Measurements from ENCODE around the gene PHF20. TPM values are rescaled to one million over a fixed set of nuclear protein-coding genes. Genes with fewer than 3 reads are reported as not detected.
"Not testable (repeated sequence)": the region's sequence is repeated elsewhere in the genome, so short reads cannot be mapped to it uniquely, and the experiment has no call there.

The PHF20 gene
- polyA plus RNA-seq, 3 donors = 30.3 to 44.4 (median 38.5) TPM

DNA sequence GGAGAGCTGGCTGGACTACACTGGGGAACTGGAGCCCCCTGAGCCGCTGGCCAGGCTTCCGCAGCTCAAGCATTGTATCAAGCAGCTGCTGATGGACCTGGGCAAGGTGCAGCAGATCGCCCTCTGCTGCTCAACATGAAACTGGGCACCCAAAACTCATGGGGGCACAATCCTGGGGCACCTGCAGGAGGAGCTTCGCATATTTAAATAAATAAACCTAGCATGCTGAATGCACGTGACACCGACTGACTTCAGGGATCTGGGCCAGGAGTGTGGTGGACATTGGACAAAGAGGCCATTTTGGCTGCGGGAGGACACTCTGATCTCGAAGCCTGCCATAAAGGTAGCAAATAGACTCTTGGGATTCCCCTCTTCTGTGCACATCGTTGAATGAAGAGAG lies 175.7 kb downstream of the PHF20 start:
- no peak for DNase-seq (ENCODE audit: extremely low read depth in 1 of 11, low read depth in 9 of 11, low spot score in 4 of 11)

DNA sequence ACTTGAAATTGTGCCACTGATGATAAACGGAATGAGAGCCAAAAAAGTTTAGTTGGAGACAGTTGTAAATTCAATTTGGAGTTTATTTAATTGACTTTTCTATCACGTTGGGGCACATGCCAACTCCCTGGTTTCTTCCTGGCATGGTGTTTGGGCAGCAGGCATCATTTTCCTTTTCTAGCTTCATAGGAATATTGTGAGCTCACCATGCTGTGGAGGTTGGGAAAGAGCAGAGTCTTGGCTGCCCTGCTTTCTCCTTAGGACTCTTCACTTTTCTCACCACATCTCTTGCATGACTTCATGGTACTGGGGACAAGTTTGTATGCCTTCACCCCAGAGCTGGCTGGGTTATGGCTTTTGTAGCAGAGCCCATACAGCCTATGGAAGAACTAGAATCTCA lies 176.1 kb downstream of the PHF20 start:
- DNase-seq (ENCODE audit: extremely low read depth in 1 of 11, low read depth in 9 of 11, low spot score in 4 of 11) = no peak

DNA sequence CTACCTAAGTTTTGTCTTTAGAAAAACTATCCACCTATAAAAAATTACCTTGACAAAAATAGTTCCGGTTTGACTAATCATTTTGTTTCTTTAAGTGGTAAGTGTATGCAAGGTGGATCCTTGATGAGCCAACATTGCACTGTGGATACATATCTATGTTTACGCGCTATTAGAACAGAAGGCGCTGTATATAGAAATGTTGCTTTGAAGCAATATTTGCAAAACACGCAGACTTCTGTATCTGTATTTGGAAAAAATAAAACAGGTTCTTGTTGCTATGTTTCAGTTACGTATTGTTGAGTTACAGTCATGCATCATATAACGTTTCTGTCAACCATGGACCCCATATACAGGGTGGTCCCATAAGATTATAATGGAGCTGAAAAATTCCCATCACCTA lies 178.3 kb downstream of the PHF20 start:
- DNase-seq (ENCODE audit: extremely low read depth in 1 of 11, low read depth in 9 of 11, low spot score in 4 of 11) = no peak

DNA sequence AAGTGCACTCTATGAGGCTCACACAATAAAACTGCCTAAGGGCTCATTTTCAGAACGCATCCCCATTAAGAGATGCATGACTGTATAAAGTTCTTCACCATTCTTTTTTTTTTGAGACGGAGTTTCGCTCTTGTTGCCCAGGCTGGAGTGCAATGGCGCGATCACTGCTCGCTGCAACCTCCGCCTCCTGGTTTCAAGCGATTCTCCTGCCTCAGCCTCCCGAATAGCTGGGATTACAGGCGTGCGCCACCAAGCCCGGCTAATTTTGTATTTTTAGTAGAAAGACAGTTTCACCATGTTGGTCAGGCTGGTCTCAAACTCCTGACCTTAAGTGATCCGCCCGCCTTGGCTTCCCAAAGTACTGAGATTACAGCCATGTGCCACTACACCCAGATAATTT lies 180.3 kb downstream of the PHF20 start:
- DNase-seq (ENCODE audit: extremely low read depth in 1 of 11, low read depth in 9 of 11, low spot score in 4 of 11) = not testable (repeated sequence)

DNA sequence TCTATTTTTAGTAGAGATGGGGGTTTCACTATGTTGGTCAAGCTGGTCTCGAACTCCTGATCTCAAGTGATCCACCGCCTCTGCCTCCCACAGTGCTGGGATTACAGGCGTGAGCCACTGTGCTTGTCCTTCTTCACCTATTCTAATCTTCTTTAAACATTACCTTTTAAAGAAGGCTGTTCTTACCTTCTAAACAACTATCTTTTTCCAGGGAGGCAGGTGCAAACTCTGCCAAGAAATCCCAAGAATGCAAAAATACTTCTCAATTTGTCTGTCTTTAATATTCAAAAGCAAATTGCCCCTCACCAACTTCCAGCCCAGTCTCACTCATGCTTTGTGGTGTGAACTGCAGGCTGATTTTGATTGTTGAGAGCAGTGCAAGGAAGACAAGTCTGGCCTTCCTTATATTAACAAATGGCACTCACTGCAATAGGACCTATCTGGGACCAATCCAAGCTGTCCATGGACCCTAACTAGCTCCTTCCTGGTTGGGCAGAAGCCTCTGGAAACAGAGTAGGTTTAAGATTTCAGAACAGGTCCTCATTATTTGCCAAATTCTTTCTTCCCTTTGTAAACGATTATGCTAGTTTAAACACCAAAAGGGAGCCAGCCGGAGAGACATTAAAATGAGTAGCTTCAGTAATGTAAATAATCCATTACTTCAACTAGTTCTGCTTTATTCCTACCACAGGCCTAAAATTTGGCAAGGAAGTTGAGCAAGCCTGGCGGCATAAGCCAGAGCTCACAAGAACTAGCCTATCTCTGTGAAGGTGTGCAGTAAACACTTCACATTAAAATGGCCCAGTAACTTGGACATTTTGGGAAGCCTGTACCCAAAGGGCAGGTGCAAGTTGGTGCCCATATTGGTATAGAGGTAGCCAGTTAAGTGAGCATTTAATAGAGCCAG lies 180.9 kb downstream of the PHF20 start:
- no peak for DNase-seq (ENCODE audit: extremely low read depth in 1 of 11, low read depth in 9 of 11, low spot score in 4 of 11)

DNA sequence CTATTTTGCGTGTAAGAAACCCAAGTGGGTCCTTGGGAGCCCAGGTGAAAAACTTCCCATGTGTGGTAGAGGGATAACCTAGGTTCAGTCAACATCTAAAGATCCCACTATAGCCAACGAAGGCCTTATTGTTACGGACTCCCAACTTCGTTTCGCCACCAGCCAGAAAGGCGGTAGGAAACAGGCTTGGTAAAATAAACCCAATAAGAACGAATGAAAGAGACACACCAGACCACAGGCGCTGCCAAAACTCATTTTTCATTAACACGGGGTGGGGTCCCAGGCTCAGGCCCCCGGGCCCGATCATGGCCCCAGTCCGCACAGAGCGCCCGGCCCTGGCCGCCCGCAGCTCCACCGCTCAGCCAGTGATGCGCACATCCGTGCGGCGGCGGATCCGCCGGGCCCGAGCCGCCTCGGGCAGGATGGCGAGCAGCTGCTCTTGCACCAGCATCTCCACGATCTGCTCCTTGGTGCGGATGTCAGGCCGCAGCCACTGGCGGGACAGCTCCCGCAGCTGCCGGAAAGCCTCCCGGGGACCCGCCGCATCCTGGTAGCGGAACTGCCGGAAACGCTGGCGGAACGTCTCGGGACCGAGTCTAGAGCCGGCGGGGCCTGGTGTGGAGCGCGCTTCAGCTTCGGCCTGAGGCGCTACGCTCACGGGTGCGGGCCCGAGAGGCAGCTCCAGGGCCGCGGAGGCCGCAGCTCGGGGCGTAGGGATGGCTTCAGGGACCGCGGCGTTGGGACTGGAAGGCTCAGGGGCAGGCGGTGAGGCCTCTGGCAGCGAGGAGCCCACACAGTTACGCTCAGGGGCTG lies 181.8 kb downstream of the PHF20 start:
- DNase-seq (ENCODE audit: extremely low read depth in 1 of 11, low read depth in 9 of 11, low spot score in 4 of 11) = peak in 10 of 11 donors; percentile 6 to 46 (median 14)

DNA sequence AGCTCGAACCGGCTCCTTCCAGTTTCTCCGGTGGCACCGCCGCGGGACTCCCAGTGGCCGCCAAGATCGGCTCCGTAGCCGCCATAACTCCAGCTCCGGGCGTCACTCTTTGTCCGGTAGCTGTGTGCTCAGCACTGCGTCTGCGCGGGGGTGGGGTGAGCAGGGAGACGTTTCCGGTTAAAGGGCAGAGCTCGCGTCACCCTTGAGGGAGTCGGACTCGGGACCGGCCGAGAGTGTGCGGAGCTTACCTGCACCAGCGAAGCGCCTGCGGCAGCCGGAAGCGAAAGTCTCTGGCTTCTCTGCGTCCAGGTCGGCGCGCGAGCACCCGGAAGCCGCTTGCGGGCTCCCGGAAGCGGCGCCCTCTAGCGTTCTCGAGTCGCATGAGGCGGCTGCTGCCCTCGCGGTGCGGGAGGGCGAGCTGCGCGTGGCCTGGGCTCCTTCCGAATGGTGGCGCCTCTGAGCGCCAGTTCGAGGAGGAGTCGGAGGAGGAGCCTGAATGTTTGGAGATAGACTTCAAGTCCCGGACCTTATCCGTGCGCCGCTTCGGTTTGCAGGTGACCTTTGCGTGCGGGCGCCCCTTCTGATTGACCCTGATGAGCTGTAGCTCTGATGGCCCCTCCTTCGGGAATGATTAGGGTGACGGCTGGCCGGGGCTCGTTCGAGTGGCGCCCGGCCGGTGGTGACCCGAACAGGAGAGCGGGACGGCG lies 182.5 kb downstream of the PHF20 start, which contains the start of gene SCAND1:
SCAND1 (minus strand) TSS at position 303 of the 707 bp plus-strand sequence; CDS start at position 85, 218 bp downstream.
- peak; percentile 94 to 98 (median 96) for DNase-seq (ENCODE audit: extremely low read depth in 1 of 11, low read depth in 9 of 11, low spot score in 4 of 11)

DNA sequence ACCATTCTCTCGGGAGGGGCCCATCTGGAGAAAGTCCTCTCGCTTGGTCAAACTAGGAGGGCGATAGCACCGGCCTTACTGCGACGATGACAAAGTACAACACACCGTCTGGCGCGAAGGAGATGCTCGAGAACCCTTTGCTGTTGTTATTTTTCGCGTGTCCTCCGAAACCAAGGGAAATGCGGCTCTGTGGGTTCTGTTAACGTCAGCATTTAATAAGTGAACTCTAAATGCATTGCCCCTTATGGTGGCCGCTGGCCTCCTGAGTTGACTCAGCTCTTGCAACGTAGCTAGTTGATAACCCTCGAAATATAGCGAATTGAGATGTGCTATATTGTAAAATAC lies 183.1 kb downstream of the PHF20 start:
- peak in 5 of 11 donors; percentile 7 to 38 (median 20) for DNase-seq (ENCODE audit: extremely low read depth in 1 of 11, low read depth in 9 of 11, low spot score in 4 of 11)

DNA sequence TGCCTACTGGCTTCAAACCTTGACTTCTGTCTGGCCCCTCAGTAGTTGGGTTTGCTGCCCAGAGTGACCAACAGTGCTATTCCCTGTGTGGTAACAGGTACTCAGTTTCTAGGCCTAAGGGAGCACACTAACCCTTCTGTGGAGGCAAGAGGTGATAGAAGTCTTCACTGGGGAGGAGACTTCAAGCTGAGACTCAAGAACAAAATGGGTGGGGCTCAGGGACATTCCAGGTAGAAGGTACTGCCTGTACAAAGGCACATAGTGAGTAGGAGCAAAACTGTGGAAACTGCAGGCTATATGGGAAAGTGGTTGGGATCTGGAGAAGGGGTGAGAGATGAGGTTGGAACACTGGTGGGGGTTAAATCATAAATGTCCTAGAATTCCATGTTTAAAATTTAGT lies 184.8 kb downstream of the PHF20 start:
- DNase-seq (ENCODE audit: extremely low read depth in 1 of 11, low read depth in 9 of 11, low spot score in 4 of 11) = no peak

DNA sequence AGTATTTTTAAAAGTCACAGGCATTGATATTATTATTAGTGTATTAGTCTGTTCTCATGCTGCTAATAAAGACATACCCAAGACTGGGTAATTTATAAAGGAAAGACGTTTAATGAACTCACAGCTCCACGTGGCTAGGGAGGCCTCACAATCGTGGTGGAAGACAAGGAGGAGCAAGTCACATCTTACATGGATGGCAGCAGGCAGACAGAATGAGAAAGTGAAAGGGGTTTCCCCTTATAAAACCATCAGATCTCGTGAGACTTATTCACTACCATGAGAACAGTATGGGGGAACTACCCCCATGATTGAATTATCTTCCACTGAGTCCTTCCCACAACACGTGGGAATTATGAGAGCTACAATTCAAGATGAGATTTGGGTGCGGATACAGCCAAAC lies 187.5 kb downstream of the PHF20 start:
- not testable (repeated sequence) for DNase-seq (ENCODE audit: extremely low read depth in 1 of 11, low read depth in 9 of 11, low spot score in 4 of 11)

DNA sequence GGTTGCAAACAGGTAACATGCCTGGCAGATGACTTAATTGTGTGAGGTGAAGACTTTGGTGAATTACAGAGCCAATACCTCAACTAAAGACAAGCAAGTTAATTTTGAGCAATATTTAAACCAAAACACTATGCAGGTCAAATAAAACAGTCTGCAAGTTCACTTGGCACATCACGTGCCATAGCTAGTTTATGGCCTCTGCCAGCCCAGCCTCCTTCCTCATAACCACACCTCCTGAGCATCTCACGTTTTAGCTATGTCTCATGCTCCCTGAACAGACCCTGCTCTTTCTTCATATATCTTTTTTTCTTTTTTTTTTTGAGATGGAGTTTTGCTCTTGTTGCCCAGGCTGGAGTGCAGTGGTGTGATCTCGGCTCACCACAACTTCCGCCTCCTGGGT lies 192.1 kb downstream of the PHF20 start:
- DNase-seq (ENCODE audit: extremely low read depth in 1 of 11, low read depth in 9 of 11, low spot score in 4 of 11) = no peak

DNA sequence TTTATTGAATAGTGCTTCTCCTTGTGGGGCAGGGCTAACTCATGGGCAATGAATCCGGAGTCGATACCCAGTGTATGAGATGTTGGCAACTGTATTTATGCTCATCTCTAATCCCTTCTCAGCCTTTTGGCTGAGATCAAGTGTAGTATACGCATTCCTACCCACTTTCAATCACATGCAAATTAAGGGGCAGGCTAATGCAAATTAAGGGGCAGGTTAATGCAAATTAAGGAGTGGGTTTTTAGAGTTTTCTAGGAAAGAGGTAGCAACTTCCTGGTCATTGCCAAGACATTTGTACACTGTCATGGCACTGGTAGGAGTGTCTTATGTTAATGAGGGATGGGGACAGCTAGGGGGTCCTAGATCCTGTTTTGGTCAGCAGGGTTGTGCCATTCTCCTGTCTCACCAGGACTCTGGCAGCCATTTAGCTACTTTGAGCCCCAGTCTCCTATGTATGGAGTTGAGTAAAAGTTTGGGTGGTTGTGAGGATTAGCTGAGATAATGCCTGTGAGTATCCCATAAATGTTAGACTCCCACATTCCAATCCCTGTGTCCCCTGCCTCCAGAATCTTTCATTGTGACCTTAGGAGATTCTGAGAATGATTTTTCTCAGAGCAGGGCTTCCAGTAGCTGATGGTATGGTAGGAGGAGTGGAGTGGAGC lies 196.3 kb downstream of the PHF20 start, which contains the start of gene CNBD2:
CNBD2 (plus strand) TSS at position 612 of the 662 bp plus-strand sequence. CDS start 173 bp downstream, outside the sequence.
- no peak for DNase-seq (ENCODE audit: extremely low read depth in 1 of 11, low read depth in 9 of 11, low spot score in 4 of 11)

DNA sequence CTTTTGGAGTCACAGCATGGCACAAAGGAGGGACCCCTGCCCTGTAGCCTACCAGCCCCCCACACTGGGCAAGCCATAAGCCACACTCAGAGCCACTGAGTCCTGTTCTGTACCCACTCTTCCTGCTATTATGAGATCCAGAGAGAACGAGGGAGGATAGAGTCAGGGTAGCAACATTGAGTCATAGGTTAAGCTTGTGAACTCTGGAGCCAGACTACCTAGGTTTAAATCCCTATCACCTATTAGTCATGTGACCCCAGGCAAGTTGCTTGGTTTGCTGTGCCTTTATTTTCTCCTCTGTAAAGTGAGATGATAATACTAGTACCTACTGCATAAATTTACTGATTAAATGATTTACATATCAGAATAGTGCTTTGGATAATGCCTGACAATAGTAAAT lies 197.1 kb downstream of the PHF20 start:
- DNase-seq (ENCODE audit: extremely low read depth in 1 of 11, low read depth in 9 of 11, low spot score in 4 of 11) = no peak

DNA sequence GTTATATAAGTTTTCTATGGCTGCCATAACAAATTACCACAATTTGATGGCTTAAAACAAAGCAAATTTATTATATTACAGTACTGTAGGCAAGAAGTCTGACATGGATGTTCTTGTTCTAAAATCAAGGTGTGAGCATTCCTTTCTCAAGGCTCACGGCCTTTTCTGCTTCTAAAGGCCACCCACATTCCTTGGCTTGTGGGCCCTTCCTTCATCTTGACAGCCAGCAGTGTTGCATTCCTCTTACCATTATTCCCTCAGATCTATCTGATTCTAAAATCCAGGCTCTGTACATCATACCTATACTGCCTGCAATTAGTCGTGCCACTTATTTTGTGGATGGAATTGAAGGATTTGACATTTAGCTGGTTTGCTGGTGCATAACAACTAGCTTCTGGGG lies 200.2 kb downstream of the PHF20 start:
- no peak for DNase-seq (ENCODE audit: extremely low read depth in 1 of 11, low read depth in 9 of 11, low spot score in 4 of 11)

DNA sequence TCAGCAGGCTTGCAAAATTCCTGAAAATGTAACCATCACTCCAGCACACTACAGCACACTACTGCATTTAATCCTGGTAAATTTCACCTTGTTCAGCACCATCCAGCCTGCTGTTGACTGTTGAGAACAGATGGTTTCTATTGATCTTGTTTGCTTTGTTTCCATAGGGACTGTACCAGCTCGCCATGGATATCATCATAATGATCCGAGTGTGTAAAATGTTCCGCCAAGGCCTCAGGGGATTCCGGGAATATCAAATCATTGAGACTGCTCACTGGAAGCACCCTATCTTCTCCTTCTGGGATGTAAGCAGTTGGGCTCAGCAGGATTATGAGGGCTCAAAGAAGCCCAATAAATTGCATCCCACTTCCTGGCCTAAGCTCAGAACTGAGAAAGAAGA lies 200.6 kb downstream of the PHF20 start:
- DNase-seq (ENCODE audit: extremely low read depth in 1 of 11, low read depth in 9 of 11, low spot score in 4 of 11) = no peak

DNA sequence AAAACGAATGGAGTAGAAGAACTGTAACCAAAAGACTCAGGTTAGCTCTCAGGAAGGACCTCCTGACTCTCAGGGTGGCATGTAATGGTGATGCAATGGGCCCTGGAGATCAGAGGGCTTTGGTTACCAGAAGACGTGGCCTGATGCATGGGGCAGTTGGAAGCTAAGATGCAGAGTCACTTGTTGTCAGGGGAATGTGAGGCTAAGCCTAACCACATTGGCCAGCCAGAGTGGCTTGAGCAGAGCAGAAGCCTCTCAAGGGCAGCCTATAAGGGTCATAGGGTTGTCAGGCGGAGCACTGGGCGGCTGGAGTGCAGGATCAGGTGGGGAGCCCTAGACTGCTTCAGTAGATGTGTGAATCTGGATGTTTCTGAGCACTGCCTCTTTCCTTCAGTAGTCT lies 202.4 kb downstream of the PHF20 start:
- DNase-seq (ENCODE audit: extremely low read depth in 1 of 11, low read depth in 9 of 11, low spot score in 4 of 11) = no peak

DNA sequence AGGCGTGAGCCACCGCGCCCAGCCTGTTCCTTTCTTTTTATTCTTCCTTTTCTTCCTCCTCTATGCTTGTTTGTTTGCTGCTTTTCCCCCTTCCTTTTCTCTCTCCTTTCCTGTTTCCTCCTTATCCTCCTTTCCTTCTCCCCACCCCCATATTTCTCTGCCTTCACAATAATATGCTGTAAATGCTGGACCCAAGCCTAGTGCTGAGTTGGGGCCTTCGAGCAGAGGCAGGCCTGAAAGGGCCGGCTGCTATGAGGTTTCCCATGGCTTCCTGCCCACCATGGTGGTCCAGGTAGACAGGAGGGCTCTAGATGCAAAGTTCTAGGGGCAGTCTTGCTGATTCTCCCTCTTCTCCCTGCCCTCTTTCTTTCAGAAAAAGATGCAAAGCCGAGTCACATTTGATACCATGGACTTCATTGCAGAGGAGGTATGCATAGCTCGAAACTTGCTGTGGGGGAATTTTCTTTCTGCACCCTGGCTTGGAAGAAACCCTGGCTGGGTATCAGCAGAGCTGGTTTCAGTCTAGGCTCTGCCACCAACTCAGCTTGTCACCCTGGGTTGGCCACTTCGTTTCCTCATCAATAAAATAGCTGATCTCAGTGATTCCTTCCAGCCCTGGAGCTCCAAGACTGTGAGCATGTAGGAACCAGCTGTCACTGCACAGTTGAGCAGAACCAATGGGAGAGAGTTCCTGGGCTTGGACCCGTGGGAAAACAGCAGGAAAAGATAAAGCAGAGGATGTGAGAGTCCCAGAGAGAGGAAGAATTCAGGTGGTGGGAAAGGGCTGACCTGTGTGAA lies 204.0 kb downstream of the PHF20 start:
- no peak for DNase-seq (ENCODE audit: extremely low read depth in 1 of 11, low read depth in 9 of 11, low spot score in 4 of 11)

DNA sequence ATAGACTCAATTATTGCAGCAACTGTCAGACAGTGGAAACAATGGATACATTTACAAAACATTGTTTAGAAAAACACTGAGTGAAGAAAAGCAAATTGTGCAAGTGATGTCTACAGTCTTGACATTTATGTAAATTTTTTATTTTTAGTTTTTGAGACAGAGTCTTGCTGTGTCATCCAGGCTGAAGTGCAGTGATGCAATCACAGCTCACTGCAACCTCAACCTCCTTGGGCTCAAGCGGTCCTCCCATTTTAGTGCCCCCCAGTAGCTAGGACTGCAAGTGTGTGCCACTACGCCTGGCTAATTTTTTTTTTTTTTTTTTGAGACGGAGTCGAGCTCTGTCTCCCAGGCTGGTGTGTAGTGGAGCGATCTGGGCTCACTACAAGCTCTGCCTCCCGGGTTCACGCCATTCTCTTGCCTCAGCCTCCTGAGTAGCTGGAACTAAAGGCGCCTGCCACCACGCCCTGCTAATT lies 206.3 kb downstream of the PHF20 start:
- DNase-seq (ENCODE audit: extremely low read depth in 1 of 11, low read depth in 9 of 11, low spot score in 4 of 11) = no peak

Measured in renal cortex interstitium (tissue), 11 donors.